ENCODE measurements around the gene CATSPERB.
"Not testable (repeated sequence)": the region's sequence is repeated elsewhere in the genome, so short reads cannot be mapped to it uniquely, and the experiment has no call there.

- TF ChIP-seq POLR2A, CTCF (IDR thresholded peaks at IDR 0.05): not testable (repeated sequence)
Measured at GRCh38 chr14:91739867-91740266, 8.0 kb upstream of the CATSPERB start.
